Skeletal muscle tissue (tissue), 4 donors: ENCODE results near the gene MKNK1. TPM values are rescaled to one million over a fixed set of nuclear protein-coding genes. Genes with fewer than 3 reads are reported as not detected.

ENCODE experiments used
- H3K27ac ChIP-seq: one replicate; pipeline ENCODE4 v1.7.0; 2013; ENCODE audit warnings: mild to moderate bottlenecking, low read depth, low read length, inconsistent platforms
- H3K27me3 ChIP-seq, 3 donors: one replicate each; pipeline ENCODE4 v1.7.0; 2013; ENCODE audit warnings: low read length in 3 of 3; ENCODE audit not compliant: control insufficient read depth in 3 of 3, insufficient read depth in 3 of 3
- H3K36me3 ChIP-seq, 3 donors: one replicate each; pipeline ENCODE4 v1.7.0; 2013; ENCODE audit warnings: low read length in 3 of 3; ENCODE audit not compliant: control insufficient read depth in 3 of 3, insufficient read depth in 3 of 3
- H3K4me1 ChIP-seq, 3 donors: one replicate each; pipeline ENCODE4 v1.7.0; 2013; ENCODE audit warnings: low read length in 3 of 3, mild to moderate bottlenecking in 3 of 3; ENCODE audit not compliant: control insufficient read depth in 3 of 3, insufficient read depth in 3 of 3
- H3K4me3 ChIP-seq, 3 donors: one replicate each; pipeline ENCODE4 v1.7.0; 2013; ENCODE audit warnings: low read length in 3 of 3
- H3K9ac ChIP-seq, 3 donors: one replicate each; pipeline ENCODE4 v1.7.0; 2013; ENCODE audit warnings: low read length in 3 of 3, mild to moderate bottlenecking in 3 of 3, moderate library complexity in 2 of 3, low read depth in 1 of 3
- H3K9me3 ChIP-seq, 3 donors: one replicate each; pipeline ENCODE4 v1.7.0; 2013; ENCODE audit warnings: low read length in 3 of 3; ENCODE audit not compliant: control insufficient read depth in 3 of 3
- total RNA-seq: library from RNA; depleted of rRNA; stranded (reverse); fragments of >200 nt; gene quantifications from one replicate; pipeline ENCODE4 v1.2.3, GENCODE V29; 2014
- donor health status: Osteomylitis.

The MKNK1 gene
- total RNA-seq, 1 donor from 2014 or later = 20.4 TPM

DNA sequence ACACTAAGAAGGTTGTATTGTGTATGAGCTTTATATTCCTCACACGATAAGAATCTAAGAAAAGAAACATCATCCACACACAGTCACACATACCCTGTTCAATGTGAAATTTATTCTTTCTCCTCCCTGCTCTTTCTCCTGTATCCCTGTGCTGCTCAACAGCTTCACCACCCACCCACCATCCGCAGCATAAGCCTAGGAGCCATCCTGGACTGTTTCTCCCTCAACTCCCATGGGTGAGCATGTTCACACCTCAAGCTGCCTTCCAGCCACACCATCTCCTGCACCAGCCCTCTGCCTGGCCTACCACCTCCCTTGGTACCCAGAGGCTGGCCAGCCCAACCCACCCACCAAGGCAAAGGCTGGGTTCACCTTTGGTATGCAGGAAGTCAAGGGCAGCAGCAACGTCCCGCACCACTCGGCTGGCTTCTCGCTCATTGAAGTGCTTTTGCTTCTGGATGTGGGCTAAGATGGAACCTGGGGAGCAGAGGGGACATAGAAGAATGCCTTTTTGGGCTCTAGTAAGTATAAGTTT, 32.3 kb downstream of the MKNK1 start:
- peaks cover 28 to 47% (median 40%) of the 10 kb centered on the region in 3 donors for H3K36me3 ChIP-seq
- no peaks in the 10 kb centered on the region for H3K4me1 ChIP-seq
- no peak overlapping the region for H3K4me3 ChIP-seq
- H3K9ac ChIP-seq = no peak overlapping the region
- no peaks in the 10 kb centered on the region for H3K27me3 ChIP-seq
- H3K9me3 ChIP-seq = no peaks in the 10 kb centered on the region
- H3K27ac ChIP-seq = no peak overlapping the region

DNA sequence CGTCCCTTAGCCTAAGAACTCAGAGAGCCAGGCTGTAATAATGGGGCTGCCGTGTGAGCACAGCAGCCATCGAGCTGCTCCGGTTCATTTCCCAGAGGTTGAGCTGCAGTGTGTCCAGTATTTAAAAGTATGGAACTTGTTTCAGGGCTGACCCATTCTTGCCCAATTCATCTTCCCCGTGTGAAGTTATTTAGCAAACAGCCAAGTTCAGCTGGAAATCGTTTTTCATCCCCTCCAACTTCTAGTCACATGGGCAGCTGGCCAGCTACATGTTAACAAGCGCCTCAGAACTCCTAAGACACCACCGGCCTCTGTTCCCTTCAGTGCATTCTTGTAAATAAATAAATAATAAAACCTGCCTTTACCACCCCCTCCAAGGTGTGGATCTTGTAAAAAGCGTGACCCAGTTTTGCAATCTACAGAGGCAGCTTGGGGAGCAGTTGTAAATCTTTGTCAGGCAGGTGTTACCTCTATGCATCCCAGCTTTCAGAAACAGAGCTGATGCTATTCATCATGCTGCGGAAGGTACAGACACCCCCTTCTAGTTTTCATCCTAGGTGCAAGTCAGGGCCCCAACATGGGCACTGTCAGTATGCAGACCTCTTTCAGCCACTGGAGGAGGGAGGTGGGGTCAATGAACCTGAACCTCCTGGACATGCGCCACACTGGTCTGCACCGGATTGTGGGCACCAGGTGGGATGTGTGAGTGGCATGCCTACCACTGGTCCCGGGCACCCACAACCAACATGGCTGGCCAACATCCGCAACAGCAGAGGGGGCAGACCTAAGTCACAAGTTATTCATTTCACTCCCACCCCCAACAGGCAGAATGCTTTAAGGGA, 34.0 kb downstream of the MKNK1 start:
- H3K9me3 ChIP-seq = no peaks in the 10 kb centered on the region
- no peak overlapping the region for H3K4me3 ChIP-seq
- H3K27ac ChIP-seq = no peak overlapping the region
- no peak overlapping the region for H3K9ac ChIP-seq
- peaks cover 25 to 47% (median 40%) of the 10 kb centered on the region in 3 donors for H3K36me3 ChIP-seq
- no peaks in the 10 kb centered on the region for H3K4me1 ChIP-seq
- no peaks in the 10 kb centered on the region for H3K27me3 ChIP-seq

DNA sequence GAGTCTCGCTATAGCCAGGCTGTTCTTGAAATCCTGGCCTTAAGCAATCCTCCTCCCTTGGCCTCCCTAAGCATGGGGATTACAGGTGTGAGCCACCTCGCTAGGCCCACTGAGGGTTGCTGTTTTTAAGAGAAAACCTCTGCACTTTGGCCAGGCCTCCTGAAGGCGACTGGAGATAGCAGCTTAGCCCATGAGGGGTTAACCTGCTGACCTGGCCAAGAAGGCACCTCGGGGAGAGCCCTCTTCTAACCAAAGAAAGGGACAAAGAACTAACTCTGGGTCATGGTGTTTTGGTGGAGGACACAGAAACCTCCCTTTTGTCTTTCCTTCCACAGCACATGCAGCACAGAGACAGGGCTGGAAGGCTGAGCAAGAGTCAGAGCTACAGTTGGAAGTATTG, 35.0 kb downstream of the MKNK1 start:
- H3K4me1 ChIP-seq = no peaks in the 10 kb centered on the region
- H3K9ac ChIP-seq = no peak overlapping the region
- peaks cover 30 to 48% (median 45%) of the 10 kb centered on the region in 3 donors for H3K36me3 ChIP-seq
- H3K27me3 ChIP-seq = no peaks in the 10 kb centered on the region
- no peaks in the 10 kb centered on the region for H3K9me3 ChIP-seq
- H3K27ac ChIP-seq = no peak overlapping the region
- H3K4me3 ChIP-seq = no peak overlapping the region

DNA sequence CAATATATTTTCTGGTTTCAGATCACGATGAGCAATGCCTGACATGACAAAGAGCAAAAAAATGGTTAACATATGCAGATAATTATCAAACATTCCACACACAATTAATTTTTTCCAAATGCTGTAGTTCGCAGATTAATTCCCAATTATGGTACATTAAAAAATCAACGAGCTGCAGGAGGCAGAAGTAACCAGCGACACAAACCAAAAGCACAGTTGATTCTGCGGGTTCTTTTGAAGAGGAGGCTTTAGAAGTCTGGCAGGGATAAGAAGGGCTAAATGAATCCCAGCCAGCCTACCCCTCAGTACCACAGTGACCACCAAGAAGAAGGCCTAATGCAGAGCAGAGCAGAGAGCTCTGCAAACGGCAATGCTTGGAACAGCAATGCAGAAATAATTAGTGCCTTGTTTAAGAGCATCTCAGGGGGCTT, 35.6 kb downstream of the MKNK1 start:
- H3K4me1 ChIP-seq = no peaks in the 10 kb centered on the region
- no peaks in the 10 kb centered on the region for H3K9me3 ChIP-seq
- no peak overlapping the region for H3K27ac ChIP-seq
- H3K36me3 ChIP-seq = peaks cover 32 to 47% (median 44%) of the 10 kb centered on the region in 3 donors
- no peak overlapping the region for H3K9ac ChIP-seq
- no peak overlapping the region for H3K4me3 ChIP-seq
- H3K27me3 ChIP-seq = no peaks in the 10 kb centered on the region

DNA sequence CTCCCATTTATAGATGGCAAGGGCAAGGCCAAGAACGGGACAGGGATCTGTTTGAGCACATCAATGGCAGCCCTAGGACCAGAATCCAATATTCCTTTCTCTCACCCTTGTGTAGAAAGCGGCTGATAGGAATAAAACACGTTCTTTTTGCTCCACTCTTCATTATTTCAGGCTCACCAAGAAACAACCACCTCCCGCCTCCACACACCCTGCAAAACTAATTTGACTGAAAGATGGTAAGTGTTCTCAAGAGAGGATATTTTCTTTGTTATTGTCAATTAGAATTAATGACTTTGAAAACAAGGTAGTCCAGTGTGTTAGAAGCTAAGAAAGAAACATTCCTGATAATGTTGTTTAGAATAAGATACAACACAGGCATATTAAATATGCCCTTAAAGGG, 40.7 kb downstream of the MKNK1 start:
- Histone ChIP-seq H3K36me3 (peaks cover 60 to 75% (median 69%) of the 10 kb centered on the region in 3 donors), H3K4me3 (no peak overlapping the region), H3K27ac (no peak overlapping the region), H3K9me3 (no peaks in the 10 kb centered on the region), H3K9ac (no peak overlapping the region), H3K4me1 (no peaks in the 10 kb centered on the region), H3K27me3 (no peaks in the 10 kb centered on the region)

DNA sequence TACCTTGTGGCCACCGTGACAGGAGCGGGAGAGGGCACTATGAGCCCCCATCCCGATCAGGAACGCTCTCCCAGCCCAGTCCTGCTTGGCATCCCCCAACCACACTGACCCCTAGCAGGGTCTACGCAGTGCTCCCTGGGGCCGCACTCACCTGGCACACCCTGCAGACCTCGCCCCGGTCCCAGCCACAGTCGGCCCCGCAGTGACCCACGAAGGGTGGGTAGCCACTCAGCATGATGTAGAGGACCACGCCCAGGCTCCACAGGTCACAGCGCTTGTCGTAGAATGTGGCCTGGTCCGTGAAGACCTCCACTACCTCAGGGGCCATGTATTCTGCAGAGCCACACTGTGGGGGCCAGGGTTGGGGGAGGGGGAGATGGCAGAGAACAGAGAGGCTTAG, 41.6 kb downstream of the MKNK1 start:
- Histone ChIP-seq H3K27me3 (no peaks in the 10 kb centered on the region), H3K9me3 (no peaks in the 10 kb centered on the region), H3K27ac (no peak overlapping the region), H3K36me3 (peaks cover 63 to 76% (median 71%) of the 10 kb centered on the region in 3 donors), H3K4me3 (no peak overlapping the region), H3K9ac (no peak overlapping the region), H3K4me1 (peaks cover 0 to 2% (median 0%) of the 10 kb centered on the region in 3 donors)

DNA sequence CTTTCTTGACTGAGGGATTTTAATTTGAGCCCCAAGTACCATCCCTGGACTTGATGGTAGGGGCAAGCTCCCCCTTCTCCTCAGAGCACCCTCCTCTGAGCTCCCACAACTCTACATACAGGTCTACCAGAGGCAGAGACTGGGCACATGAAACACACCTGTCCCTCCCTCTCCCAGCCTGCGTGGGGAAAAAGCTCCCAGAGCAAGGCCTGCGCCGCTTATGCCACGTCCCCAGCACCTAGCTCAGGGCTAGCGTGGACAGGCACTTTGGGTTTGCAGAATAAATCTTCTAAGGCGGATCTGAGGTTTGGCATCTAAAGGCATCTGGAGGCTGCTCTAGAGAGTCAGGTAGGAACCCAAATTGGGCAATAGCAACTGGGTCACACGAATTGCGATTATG, 45.1 kb downstream of the MKNK1 start:
- Histone ChIP-seq H3K27ac (no peak overlapping the region), H3K9me3 (no peaks in the 10 kb centered on the region), H3K4me1 (peaks cover 0 to 2% (median 0%) of the 10 kb centered on the region in 3 donors), H3K36me3 (peaks cover 44 to 54% (median 44%) of the 10 kb centered on the region in 3 donors), H3K4me3 (no peak overlapping the region), H3K9ac (peak overlapping the region in 1 of 3 donors; percentile 25), H3K27me3 (no peaks in the 10 kb centered on the region)

DNA sequence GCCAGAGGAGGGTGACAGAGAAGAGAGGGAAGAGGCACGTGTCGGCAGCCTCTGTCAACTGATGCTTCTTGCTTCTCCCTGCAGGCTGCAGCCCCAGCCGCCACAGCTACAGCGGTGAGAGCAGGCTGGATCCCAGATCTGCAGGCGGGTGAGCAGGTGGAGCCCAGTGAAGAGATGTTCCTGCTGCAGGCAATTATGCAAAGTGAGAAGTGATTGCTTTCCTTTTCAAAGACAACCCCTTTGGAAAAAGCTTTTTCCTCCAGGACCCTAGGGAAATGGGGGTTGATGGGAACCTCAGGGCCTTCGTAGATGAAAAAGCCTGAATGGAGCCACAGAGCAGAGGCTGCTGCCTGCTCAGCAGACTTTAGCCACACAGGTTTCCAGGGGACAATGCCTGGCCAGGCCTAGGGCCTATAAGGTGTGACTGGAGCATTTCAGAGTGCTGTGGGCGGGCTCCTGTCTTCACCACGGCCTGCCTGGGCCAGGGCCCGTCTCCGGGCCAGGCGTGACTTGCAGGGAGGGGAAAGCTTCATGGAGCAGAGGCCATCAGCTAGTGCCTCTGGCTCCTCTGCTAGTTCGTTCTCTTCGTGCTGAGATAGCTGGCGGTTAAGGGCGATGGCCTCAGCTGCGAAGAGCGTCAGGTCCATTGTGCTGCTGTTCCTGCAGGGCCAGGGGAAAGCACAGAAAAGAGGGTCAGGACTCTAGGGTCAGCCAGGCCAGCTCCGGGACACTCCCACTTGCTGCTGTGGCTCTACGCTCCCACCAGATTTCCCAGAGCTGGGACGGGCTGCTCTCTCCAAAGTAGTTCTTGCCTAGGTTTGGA, 45.7 kb downstream of the MKNK1 start:
- H3K4me1 ChIP-seq = peaks cover 0 to 2% (median 0%) of the 10 kb centered on the region in 3 donors
- H3K36me3 ChIP-seq = peaks cover 44 to 52% (median 44%) of the 10 kb centered on the region in 3 donors
- H3K27me3 ChIP-seq = peaks cover 0 to 2% (median 1%) of the 10 kb centered on the region in 3 donors
- no peak overlapping the region for H3K27ac ChIP-seq
- no peak overlapping the region for H3K9ac ChIP-seq
- no peaks in the 10 kb centered on the region for H3K9me3 ChIP-seq
- H3K4me3 ChIP-seq = no peak overlapping the region

DNA sequence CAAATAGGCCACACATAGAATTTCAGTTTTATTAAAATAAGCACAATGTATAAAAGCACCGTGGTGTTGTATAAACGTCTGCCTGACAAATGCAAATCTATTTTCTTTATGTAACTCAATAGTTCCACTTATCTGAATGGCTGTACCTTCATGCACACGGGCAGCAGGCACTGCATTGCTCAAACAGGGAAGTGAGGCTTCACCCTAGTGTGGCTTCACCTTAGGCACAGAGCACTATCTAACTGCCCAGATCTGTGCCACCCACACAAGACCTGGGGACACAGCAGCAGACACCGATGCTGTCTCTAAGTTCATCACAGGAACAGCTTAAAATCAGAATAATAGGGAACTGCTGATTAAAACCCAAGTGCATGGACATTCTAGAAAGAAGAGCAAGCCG, 46.7 kb downstream of the MKNK1 start:
- Histone ChIP-seq H3K27me3 (peaks cover 0 to 4% (median 4%) of the 10 kb centered on the region in 3 donors), H3K36me3 (peaks cover 34 to 43% (median 37%) of the 10 kb centered on the region in 3 donors)

More for the DNA sequence above, 46.7 kb downstream of the MKNK1 start:
- H3K27ac ChIP-seq = no peak overlapping the region
- no peak overlapping the region for H3K9ac ChIP-seq
- H3K9me3 ChIP-seq = no peaks in the 10 kb centered on the region
- no peak overlapping the region for H3K4me3 ChIP-seq
- peaks cover 0 to 2% (median 0%) of the 10 kb centered on the region in 3 donors for H3K4me1 ChIP-seq
